HG02759 (cell line): ENCODE data around the gene FRMD4A.
"Not testable (repeated sequence)": the region's sequence is repeated elsewhere in the genome, so short reads cannot be mapped to it uniquely, and the experiment has no call there.

ENCODE experiments used
- ATAC-seq: cut with Tn5 transposase; IDR thresholded peaks from one replicate; pipeline ENCODE4 v1.9.1; 2021; ENCODE audit warnings: mild to moderate bottlenecking, moderate library complexity; ENCODE audit not compliant: unreplicated experiment

FRMD4A gene

DNA sequence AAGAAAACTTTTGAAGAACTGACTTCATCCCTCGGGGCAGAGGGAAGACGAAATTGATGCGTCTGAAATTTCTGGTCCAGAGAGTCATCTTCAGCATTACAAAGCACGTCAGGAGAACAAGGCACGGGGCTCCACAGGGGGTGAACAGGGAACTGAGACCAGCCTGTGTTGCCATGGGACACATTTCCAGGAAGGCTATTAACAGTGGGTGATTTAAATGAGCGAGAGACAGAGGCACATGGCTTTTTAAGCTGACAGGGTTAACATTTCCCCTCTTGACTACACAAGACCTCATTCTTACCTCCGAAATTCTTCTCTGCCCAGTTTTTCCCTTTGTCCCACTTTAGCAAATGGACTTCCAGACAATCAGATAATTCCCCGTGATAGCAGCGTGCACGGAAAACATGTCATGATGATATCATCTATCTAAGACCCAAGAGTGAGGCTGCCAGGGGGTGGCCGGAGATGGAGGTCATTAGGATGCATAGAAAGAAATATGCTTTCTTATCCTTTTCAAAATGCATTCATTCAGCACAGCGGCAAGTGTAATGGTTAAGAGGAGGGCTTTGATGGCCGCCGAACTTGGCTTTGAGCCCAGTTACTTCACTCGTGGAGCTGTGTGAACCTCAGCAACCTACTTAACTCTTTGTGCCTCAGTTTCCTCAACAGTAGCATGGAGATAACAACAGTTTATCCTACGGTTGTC is 496.0 kb downstream of the FRMD4A start:
- no peak for ATAC-seq

DNA sequence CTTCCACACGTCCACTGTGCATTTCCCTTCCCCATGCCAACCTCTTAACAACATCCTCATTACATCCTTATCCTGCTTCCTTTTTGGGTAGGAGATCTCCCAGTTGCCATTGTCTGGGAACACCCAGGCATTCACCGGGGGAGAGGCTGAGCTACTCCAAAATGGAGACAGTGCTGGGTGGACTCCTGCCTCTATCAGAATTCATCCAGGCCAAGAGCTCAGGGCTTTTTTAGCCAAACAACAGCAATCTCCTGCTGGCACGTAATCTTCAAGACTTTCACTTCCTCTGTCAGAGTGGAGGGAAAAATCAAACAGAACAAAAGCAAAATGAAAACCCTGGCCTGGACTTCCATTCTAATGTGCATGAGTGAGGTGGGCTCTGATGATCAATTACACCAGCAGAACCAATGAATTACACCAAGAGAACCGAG is 499.0 kb downstream of the FRMD4A start:
- ATAC-seq, result peak; percentile 82

DNA sequence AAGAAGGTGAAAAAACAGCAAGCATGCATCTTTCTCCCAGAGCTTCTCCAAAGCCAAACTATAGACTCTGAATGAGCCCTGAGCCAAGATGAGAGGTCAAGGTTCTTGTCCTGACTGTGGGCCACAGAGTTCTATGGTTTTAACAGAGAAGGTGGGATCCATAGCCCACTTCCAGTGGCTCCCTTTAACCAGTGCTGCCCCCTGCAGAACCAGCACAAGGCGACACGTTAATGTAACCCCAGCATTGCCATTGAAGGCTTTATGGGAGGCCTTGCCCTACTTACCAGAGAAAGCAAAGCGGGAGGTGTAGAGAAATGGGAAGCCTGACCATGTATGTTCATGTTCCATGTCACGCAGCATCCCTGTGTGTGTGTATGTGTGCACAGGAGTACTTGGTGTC is 500.3 kb downstream of the FRMD4A start:
- ATAC-seq, result no peak

DNA sequence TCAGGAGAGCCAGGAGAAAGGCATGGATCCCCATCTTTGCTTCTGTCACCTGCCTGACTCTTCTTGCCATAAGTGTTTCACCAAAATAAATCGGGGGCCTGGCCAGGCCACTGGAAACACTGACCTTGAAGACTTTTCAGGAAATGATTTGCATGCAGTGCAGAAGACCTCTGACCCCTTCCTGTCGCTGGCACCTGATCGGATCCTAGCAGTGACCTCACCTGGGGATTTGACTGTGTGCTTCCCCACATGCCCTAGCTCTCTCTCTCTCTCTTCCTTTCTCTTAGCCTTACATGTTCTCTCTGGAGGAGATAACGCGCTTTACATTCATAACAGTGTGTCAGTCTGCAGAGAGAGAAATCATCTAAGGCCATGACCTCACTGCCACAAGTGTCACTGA is 500.9 kb downstream of the FRMD4A start:
- no peak for ATAC-seq

DNA sequence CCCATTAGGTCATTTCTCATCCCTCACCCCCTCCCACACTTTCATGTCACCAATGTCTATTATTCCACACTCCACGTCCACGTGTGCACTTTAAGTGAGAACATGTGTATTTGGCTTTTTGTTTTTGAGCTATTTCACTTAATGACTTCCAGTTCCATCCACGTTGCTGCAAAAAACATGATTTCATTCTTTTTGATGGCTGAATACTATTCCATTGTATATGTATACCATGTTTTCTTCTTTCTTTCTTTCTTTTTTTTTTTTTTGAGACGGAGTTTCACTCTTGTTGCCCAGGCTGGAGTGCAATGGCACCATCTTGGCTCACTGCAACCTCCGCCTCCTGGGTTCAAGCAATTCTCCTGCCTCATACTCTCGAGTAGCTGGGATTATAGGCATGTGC is 502.4 kb downstream of the FRMD4A start:
- ATAC-seq, result not testable (repeated sequence)

DNA sequence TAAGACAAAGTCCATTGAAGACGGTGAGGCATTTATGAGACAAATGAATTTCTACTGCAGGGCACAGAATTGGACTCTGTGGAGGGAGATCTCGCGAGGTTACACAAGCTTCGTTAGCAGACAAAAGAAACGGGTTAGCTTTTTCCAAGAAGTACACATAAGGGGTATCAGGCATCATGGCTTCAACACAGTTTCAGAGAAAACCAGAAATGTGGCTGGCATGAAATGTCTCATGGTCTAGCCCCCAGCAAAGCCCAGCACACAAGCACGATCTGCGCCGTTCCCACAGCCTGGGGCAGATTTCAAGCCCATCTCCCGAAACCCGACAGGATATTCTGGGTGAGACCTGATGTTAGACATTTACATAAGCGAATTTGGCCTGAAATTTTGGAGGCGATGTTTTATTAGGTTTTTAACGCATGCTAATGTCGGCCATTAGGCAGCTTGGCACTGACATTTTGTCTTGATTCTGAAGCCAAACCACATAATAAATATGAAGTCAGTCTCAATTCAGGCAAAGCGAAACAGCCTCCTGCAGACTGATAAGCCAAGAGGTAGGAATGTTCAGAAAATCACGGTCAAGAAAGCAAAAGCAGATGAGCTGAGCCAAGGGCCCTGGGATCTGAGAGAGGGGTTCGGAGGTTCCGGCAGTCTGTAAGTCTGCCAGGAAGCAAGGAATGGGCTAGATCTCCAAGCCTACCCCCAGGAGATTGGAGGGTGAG is 503.5 kb downstream of the FRMD4A start:
- ATAC-seq, result no peak

DNA sequence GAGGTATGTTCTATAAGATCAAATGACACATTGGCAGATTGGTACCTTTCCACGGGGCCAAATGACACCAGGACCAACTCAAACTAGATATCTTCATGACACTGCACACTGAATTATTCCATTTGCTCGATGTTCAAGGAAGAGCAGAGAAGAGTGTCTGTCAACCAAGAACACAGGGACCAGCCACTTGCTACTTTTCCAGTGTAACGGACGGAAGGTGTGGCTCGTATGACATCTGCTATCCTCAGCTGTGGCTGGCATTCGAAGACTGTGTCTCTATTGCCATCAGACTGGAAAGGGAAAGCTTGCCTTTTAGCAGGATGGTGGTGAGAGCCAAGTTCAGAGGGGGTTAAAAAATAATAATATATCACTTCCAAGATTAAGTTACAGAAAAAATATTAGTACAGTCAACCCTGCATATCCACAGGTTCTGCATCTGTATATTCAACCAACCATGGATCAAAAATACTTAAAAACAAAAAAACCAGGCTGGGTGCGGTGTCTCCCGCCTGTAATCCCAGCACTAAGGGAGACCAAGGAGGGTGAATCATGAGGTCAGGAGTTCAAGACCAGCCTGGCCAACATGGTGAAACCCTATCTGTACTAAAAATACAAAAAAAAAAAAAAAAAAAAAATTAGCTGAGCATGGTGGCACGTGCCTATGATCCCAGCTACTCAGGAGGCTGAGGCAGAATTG is 506.9 kb downstream of the FRMD4A start:
- ATAC-seq, result no peak

DNA sequence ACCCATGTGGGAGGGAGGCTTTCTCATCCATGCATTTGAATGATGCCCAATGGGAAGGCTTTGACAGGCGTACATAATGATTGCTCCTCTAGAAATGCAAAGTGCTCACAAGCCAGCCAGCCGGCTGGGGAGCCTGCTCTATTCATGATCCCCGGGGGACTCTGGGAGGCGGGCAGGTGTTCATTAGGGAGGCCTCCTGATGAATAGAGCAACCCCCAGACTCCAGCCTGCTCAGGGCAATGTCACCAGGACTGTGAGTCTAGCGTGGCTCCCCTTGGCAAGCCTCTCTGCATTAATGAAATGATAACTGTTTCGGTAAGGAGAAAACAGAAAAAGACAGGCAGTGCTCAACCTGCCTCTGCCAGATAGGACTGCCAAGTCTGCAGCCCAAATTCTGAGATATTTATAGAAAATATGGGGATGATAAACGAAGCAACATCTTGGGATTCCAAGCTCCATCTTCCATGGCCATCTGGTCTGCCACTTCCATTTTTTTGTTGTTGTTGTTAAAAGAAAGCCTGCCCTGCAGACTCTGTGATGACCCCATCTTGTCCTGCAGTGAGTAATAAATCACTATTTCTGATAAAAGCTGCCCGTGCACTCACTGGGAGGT is 507.5 kb downstream of the FRMD4A start:
- ATAC-seq, result no peak

DNA sequence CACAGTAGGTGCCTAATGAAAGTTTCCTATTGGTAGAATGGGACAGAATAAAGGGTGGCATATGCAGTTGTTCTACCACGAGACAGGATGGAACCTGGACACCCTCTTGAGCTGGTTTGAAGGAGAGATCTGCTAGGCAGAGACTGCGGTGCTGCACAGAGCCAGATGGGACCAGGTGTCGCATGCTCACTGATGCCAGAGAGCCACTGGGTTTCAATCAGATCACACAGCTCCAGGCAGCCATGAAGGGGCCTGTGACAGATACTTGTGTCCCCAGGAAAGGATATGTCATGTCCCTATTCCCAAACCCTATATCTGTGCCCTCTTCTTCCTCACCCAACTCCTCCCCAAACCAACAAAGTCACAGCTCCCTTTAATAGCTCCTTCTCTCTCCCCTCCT is 508.2 kb downstream of the FRMD4A start:
- ATAC-seq, result no peak

DNA sequence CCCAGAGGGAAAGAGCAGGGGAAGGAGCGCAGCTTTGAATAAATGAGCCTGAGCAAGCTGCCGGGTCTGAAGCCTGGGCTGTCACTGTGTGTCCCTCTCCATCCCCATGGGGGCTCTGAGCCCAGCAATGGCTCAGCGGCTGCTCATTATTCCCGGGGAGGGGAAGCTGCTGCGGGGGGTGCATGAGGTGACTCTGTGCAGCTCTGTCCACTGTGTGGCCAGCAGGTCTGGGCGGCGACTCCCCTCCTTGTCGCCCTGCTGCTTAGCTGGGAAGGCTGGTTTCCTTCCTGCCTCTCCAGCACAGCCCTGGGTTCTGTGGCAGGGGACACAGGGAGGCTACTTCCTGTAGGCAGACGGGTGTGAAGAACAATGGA is 509.8 kb downstream of the FRMD4A start:
- ATAC-seq, result no peak

DNA sequence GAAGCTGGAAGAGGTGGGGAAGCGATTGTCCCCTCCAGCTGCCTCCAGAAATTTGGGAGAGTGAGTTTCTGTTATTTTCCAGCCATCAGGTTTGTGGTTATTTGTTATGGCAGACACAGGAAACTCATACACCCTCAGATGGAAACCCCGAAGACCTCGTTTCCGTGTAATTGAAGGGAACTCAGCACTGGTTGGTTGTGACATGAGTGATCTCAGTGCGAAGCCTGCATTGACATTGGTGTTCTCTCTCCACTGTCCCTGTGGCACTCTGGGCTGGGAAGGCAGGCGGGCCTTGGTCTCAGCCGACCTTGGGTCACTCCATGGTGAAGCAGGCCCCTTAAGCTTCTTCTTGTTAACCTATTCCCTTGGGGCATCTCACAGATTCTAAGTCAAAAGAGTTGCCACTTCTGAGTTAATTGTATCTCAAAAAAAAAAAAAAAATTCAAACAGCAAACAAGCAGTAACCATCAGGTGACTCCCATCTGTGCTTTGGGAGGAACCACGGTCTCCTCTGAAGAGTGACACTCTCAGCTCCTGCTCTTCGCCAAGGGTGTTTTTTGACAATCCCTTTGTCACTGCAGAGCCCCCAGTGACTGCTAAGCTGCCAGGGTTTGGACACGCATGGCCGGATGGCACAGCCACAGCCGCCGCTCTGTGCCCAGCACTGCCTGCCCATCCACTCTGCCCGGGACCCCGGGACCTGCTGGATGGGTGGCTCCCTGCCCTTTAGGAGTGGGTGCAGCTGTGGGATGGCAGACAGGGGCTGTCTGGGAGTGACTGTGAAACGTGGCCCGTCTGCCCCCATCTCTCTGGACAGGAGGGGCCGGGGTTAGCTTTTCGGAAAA is 510.4 kb downstream of the FRMD4A start:
- ATAC-seq, result no peak

DNA sequence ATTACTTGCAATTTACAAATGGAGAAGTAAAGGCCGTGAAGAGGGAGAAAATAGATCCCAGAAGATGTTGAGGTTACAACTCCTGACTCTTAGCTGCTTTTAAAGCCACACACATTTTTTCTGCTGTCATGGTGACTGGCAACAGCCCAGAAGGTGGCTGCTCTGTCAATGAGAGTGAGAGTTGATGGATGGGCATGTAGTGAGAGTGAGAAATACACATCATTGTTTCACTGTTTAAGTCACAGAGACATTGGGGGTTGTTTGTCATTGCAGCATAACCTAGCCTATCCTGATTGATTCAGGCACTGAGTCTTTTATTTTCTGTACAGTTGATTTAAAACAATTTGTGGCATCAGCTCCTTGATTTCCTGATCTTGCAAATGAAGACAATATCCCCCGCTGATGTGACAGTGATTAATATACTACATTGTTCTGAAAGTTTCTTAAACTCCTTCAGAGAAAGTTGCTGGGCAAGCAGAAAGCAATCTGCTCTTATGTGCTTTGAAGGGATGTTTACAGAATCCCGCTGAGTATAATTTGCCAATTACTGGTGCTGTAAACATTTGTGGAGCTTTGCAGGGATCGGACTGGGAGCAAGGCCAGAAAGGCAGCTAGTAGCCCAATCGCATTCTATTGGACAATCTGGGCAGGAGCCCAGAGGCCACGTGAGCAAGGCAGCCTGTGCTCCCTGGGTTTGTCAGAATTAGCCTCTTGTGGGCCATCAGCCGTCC is 514.4 kb downstream of the FRMD4A start:
- no peak for ATAC-seq

DNA sequence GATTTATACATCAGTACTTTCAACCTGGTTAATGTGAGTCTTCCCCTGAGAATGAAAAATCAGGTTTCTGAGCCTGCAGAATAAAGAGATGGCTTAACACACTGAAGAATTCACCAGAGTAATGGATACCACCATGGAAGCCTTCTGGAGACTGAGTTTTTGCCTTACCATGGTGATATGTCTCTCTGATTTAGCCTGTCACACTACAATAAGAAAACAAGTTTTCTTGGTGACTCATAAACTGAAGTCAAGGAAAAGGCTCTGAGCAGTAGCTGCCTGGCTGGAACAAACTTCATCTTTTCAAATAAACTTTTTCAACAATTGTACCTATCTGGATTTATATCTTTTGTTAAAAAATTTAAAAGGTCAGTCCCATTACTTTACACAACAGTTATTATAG is 515.0 kb downstream of the FRMD4A start:
- no peak for ATAC-seq

DNA sequence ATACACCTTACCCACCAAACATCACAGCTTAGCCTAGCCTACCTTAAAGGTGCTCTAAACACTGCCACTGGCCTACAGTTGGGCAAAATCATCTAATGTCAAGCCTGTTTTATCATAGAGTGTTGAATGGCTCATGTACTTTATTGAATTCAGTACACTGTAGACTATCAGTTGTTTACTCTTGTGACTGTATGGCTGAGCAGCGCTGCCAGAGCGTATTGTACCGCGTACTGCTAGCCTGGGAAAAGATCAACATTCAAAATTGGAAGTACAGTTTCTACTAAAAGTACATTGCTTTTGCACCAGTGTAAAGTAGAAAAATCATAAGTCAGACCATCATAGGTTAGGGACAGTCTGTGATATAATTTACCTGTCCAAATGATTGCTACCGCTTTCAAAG is 517.2 kb downstream of the FRMD4A start:
- ATAC-seq, result no peak

DNA sequence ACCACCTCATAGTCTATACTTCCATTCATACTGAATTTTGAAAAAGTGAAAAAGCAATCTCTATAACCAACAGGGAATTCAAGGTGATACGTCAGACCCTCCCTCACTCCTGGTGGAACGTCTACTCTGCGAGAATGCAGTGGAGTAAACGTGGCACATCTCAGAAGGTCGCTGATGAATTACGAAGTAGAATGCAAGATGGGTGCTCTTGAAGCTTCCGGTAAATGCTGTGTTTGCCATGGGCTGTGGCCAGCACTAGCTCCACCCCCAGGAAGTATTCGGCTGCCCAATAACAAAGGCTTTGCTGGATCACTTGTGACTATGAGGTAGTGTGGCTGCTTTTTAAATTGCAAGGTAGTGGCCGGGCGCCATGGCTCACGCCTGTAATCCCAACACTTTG is 517.9 kb downstream of the FRMD4A start:
- no peak for ATAC-seq

DNA sequence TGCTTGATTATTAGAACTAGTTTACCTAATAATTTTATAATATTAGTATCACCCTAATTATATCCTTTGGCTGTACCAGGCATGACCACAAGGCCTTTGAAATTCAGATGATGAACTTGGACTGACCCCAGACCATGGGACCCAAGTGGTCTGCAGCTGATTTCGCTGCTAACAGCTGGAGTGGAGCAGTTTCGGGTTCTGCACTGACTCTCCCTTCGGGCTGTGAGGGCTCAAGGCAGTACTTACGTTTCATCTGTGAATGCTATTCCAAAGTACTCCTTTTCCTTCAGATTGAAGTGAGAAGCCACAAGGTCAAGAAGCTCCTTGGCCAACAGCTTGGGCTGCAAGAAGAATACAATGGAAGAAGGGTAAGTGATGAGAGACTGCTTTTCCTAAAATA is 520.2 kb downstream of the FRMD4A start:
- ATAC-seq, result no peak

DNA sequence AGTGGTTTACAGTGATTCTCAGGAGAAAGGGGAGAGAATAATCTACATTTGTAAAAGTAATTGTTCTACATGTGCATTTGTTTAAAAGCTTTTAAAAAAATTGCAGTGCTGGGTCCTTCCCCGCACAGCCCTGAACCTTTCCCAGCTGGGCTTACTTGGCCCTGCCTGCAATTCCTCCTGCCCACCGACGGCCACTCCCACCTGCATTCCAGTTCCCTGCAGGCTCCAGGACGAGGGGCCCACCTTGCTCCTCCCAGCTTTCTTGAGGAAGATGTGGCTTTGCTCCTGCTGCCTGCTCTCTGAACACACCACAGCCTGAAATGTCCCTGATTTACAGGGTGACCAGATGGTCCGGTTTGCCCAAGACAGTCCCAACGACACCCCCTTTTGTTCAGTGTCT is 521.3 kb downstream of the FRMD4A start:
- ATAC-seq, result no peak

DNA sequence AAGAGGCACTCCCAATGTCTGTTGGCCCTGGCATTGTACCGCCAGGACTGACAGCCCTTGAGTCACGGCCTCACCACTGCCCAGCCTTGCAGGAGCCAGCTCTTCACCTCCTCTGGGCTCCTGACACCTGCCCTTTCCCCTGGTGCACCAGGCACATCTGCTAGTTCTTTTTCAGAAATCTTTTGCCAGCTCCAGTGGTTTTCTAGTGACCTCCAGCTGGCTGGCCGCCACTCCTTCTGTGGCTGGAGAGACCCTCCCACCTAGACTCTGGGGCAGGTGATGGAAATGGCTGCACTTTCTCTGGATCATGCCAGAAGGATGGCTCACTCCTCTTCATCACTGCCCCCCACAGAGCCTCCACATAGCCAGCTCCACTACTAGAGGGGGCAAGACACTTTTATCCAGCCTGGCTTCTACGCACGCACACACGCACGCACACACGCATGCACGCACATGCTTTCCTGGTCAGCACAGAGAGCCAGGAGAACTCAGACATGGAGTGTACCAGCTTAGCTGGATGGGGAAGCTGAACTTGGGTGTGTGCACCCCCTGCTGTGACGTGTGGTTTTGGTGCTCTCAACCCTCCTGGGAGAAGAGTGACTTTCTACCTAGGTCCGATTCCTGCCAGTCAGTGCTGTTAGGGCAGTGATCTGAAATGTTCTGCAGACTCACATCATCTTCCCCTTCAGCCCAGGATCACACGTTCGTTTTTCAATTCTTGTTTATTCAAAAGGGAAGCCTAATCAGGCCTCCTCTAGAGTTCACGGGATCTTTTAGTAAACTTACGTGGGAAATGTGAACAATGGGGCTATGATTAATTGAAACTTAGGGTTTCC is 522.0 kb downstream of the FRMD4A start:
- no peak for ATAC-seq

DNA sequence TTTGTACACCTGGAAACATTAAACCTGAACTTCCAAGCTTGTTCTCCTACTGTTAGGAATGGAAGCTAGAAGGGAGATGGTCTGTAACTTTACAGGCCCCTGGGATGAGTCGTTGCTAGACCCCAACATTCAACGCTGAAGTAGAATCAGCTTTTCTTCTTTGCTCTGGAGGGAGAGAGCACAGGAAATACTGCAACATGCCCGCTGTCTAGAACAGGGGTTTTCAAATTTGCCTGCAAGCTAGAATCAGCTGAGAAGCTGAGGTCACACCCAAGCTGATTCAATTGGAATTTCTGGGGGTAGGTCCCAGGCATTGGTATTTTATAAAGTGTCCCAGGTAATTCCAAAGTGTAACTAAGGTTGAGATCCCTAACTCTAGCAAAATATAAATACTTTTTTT is 524.3 kb downstream of the FRMD4A start:
- ATAC-seq, result no peak
